Measurements from ENCODE around the gene MCC. TPM values are rescaled to one million over a fixed set of nuclear protein-coding genes. Genes with fewer than 3 reads are reported as not detected.

The MCC gene
- total RNA-seq, 4 donors from 2014 or later, result 5.1 to 22.3 (median 13.0) TPM

- no peaks in the 10 kb centered on the region for H3K9me3 ChIP-seq
- no peaks in the 10 kb centered on the region for H3K27me3 ChIP-seq
- 88% methylated on average over 1 of the region's 1 CpG; no CpG with 5 or more reads in 1 of the 2 donors for WGBS, 2 donors
- no peak overlapping the region for H3K4me3 ChIP-seq (replicated peaks in 1 of 3)
- H3K27ac ChIP-seq, result no peak overlapping the region
- TF ChIP-seq, protein P1, sequence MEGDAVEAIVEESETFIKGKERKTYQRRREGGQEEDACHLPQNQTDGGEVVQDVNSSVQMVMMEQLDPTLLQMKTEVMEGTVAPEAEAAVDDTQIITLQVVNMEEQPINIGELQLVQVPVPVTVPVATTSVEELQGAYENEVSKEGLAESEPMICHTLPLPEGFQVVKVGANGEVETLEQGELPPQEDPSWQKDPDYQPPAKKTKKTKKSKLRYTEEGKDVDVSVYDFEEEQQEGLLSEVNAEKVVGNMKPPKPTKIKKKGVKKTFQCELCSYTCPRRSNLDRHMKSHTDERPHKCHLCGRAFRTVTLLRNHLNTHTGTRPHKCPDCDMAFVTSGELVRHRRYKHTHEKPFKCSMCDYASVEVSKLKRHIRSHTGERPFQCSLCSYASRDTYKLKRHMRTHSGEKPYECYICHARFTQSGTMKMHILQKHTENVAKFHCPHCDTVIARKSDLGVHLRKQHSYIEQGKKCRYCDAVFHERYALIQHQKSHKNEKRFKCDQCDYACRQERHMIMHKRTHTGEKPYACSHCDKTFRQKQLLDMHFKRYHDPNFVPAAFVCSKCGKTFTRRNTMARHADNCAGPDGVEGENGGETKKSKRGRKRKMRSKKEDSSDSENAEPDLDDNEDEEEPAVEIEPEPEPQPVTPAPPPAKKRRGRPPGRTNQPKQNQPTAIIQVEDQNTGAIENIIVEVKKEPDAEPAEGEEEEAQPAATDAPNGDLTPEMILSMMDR (IDR thresholded peaks at IDR 0.05), result no peak
- no peak for TF ChIP-seq POLR2A (IDR thresholded peaks at IDR 0.05)
- DNase-seq, result no peak
- H3K36me3 ChIP-seq, result no peaks in the 10 kb centered on the region
- H3K4me1 ChIP-seq, result no peaks in the 10 kb centered on the region
- intact Hi-C loops (cut with DNase I), result no loop called here
These were observed 123.8 kb downstream of the MCC start for GRCh38 chr5:113364466-113364865.

GRCh38 chr5:113361701-113362100 is 126.6 kb downstream of the MCC start:
- no peak for TF ChIP-seq POLR2A (IDR thresholded peaks at IDR 0.05)
- TF ChIP-seq, protein P1 (IDR thresholded peaks at IDR 0.05), result no peak
- DNase-seq, result no peak
- H3K4me3 ChIP-seq (replicated peaks in 1 of 3), result no peak overlapping the region
- H3K27me3 ChIP-seq, result no peaks in the 10 kb centered on the region
- no peak overlapping the region for H3K27ac ChIP-seq
- 95 to 100% methylated on average over 1 of the region's 1 CpG for WGBS, 2 donors
- H3K36me3 ChIP-seq, result no peaks in the 10 kb centered on the region
- intact Hi-C loops (cut with DNase I), result no loop called here
- H3K4me1 ChIP-seq, result no peaks in the 10 kb centered on the region
- no peaks in the 10 kb centered on the region for H3K9me3 ChIP-seq

GRCh38 chr5:113359419-113359818 is 128.8 kb downstream of the MCC start:
- Histone ChIP-seq H3K9me3 (no peaks in the 10 kb centered on the region), H3K36me3 (no peaks in the 10 kb centered on the region), H3K4me3 (replicated peaks in 1 of 3) (no peak overlapping the region), H3K27ac (no peak overlapping the region), H3K4me1 (no peaks in the 10 kb centered on the region), H3K27me3 (no peaks in the 10 kb centered on the region)
- intact Hi-C loops (cut with DNase I), result no loop called here
- no peak for DNase-seq
- no peak for TF ChIP-seq POLR2A (IDR thresholded peaks at IDR 0.05)
- TF ChIP-seq, protein P1 (IDR thresholded peaks at IDR 0.05), result no peak

DNA sequence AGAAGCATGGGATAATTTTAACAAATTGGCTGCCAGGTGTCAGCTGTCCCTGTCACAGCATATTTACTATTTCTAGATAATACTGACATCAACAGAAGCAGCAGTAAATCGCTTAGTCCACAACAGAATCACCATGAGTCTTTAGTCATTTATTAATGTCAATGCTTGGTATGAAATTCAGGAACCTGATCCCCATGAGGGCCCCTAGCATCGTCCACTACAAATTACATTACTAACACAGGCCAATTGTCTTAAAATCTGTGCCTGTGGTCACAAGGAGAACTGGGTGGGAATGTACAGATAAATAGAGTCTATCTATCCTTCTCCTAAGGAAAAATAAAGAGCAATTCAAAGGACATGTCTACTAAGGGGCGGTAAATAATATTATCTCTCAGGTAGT is 129.6 kb downstream of the MCC start:
- no peak for DNase-seq
- Histone ChIP-seq H3K27ac (no peak overlapping the region), H3K36me3 (no peaks in the 10 kb centered on the region), H3K27me3 (no peaks in the 10 kb centered on the region), H3K4me3 (replicated peaks in 1 of 3) (no peak overlapping the region), H3K4me1 (no peaks in the 10 kb centered on the region), H3K9me3 (no peaks in the 10 kb centered on the region)
- 92 to 95% methylated on average over 3 of the region's 3 CpGs for WGBS, 2 donors
- intact Hi-C loops (cut with DNase I), result no loop called here
- no peak for TF ChIP-seq POLR2A (IDR thresholded peaks at IDR 0.05)
- TF ChIP-seq, protein P1 (IDR thresholded peaks at IDR 0.05), result no peak

DNA sequence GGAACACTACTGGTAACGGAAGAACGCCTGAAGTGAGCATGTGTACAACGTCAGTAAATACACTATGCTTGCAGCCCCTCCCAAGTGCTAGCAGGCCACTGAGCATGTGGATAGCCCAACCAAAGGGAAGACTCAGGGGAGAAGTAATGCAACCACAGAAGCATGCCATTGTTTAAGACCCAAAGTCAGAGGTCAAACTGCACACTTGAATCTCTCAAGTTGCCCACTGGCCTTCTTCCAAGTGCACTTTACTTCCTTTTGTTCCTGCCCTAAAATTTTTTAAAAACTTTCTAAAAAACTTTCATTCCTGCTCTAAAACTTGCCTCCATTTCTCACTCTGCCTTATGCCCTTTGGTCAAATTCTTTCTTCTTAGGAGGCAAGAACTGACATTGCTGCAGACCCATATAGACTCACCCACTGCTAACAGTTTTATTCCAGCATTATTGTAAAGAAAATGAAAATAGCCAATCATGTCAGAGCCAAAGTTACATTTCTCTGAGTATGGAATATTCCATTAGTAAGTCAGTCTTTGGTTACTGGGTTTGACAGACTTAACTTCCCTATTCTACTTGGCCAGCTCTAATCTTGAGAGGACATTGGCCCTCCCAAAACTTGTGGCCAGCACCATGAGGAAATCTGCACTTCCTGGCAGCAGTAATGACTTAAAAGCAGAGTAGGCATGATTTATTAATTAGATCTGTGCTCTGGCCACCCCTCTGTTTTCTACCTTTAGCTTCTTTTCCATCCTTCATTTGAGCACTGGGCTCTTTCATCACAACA is 130.4 kb downstream of the MCC start:
- Histone ChIP-seq H3K9me3 (no peaks in the 10 kb centered on the region), H3K4me3 (replicated peaks in 1 of 3) (no peak overlapping the region), H3K27me3 (no peaks in the 10 kb centered on the region), H3K4me1 (no peaks in the 10 kb centered on the region), H3K27ac (no peak overlapping the region), H3K36me3 (no peaks in the 10 kb centered on the region)
- intact Hi-C loops (cut with DNase I), result no loop called here
- no peak for TF ChIP-seq POLR2A (IDR thresholded peaks at IDR 0.05)
- TF ChIP-seq, protein P1 (IDR thresholded peaks at IDR 0.05), result no peak
- DNase-seq, result no peak
- WGBS, 2 donors, result 66 to 70% methylated on average over 3 of the region's 3 CpGs

Measured in thyroid gland (tissue), 4 donors.